ENCODE results near the gene NUDT15. TPM values are rescaled to one million over a fixed set of nuclear protein-coding genes. Genes with fewer than 3 reads are reported as not detected.

NUDT15 gene
- total RNA-seq = 10 to 100 TPM in 2 of 4 donors, 1 to 10 TPM in 2; 7.1 to 13.9 (median 10.7) TPM

GRCh38 chr13:48037346-48038173 is at the start of gene NUDT15:
Gene NUDT15 (plus strand): TSS chr13:48037726. CDS start chr13:48037747, 21 bp downstream.
- Histone ChIP-seq H3K27me3 (no peaks in the 10 kb centered on the region), H3K27ac (peak within 1 kb of the TSS; percentile 93 to 99 (median 97)), H3K36me3 (peaks cover 0 to 13% of the 10 kb centered on the region in 2 donors), H3K4me3 (peak within 1 kb of the TSS; percentile 73 to 92 (median 86)), H3K4me1 (peaks cover 6 to 16% of the 10 kb centered on the region in 2 donors), H3K9me3 (no peaks in the 10 kb centered on the region)
- TF ChIP-seq CTCF (IDR thresholded peaks at IDR 0.05 in 4 of 5, conservative IDR thresholded peaks at IDR 0.05 in 1 of 5) = peak; percentile 96 to 98 (median 97)
- peak; percentile 76 to 82 for TF ChIP-seq POLR2A (IDR thresholded peaks at IDR 0.05)
- ATAC-seq (peak; percentile 99), DNase-seq (peak; percentile 85 to 90)
- intact Hi-C loops (cut with DNase I; ENCODE audit: low total_unique reads) (loop anchor here (2.0 to 5.0 kb wide), 2 partner anchors 57 to 195 kb away; partner anchors contain the start of genes ITM2B and MED4), in situ Hi-C loops (cut with MboI; ENCODE audit: low sequenced_read_pairs in 4 of 4) (loop anchor here in 1 of 4 donors (10.0 kb wide), 1 partner anchor 57 kb away; the partner anchor contains the start of gene MED4)

- TF ChIP-seq POLR2A (IDR thresholded peaks at IDR 0.05) = no peak
- TF ChIP-seq CTCF (IDR thresholded peaks at IDR 0.05 in 4 of 5, conservative IDR thresholded peaks at IDR 0.05 in 1 of 5) = no peak
- H3K9me3 ChIP-seq = no peaks in the 10 kb centered on the region
- no peak overlapping the region for H3K4me3 ChIP-seq
- H3K36me3 ChIP-seq = peaks cover 0 to 28% of the 10 kb centered on the region in 2 donors
- H3K27ac ChIP-seq = no peak overlapping the region
- no peaks in the 10 kb centered on the region for H3K27me3 ChIP-seq
- intact Hi-C loops (cut with DNase I; ENCODE audit: low total_unique reads) = no loop called here
- no peaks in the 10 kb centered on the region for H3K4me1 ChIP-seq
- ATAC-seq = no peak
- in situ Hi-C loops (cut with MboI; ENCODE audit: low sequenced_read_pairs in 4 of 4) = no loop called here
- no peak for DNase-seq
These were observed 47.1 kb upstream of the NUDT15 start for GRCh38 chr13:47990427-47990826.

GRCh38 chr13:47990920-47991466 is 46.5 kb upstream of the NUDT15 start:
- Histone ChIP-seq H3K9me3 (no peaks in the 10 kb centered on the region), H3K27me3 (no peaks in the 10 kb centered on the region), H3K4me3 (no peak overlapping the region), H3K27ac (no peak overlapping the region), H3K36me3 (peaks cover 0 to 22% of the 10 kb centered on the region in 2 donors), H3K4me1 (no peaks in the 10 kb centered on the region)
- no peak for TF ChIP-seq CTCF (IDR thresholded peaks at IDR 0.05 in 4 of 5, conservative IDR thresholded peaks at IDR 0.05 in 1 of 5)
- TF ChIP-seq POLR2A (IDR thresholded peaks at IDR 0.05) = no peak
- intact Hi-C loops (cut with DNase I; ENCODE audit: low total_unique reads) = no loop called here
- in situ Hi-C loops (cut with MboI; ENCODE audit: low sequenced_read_pairs in 4 of 4) = no loop called here
- DNase-seq = no peak
- no peak for ATAC-seq

- intact Hi-C loops (cut with DNase I; ENCODE audit: low total_unique reads) = no loop called here
- H3K36me3 ChIP-seq = peaks cover 0 to 14% of the 10 kb centered on the region in 2 donors
- H3K9me3 ChIP-seq = no peaks in the 10 kb centered on the region
- no peaks in the 10 kb centered on the region for H3K27me3 ChIP-seq
- no peak for DNase-seq
- in situ Hi-C loops (cut with MboI; ENCODE audit: low sequenced_read_pairs in 4 of 4) = no loop called here
- no peak for ATAC-seq
- no peak overlapping the region for H3K4me3 ChIP-seq
- no peak overlapping the region for H3K27ac ChIP-seq
- TF ChIP-seq POLR2A (IDR thresholded peaks at IDR 0.05) (no peak), CTCF (IDR thresholded peaks at IDR 0.05 in 4 of 5, conservative IDR thresholded peaks at IDR 0.05 in 1 of 5) (no peak)
- H3K4me1 ChIP-seq = peaks cover 3 to 4% of the 10 kb centered on the region in 2 donors
These were observed 45.7 kb upstream of the NUDT15 start for GRCh38 chr13:47991859-47992258.

Measured in gastrocnemius medialis (tissue), 4 donors.